ENCODE measurements around the gene ICE1. TPM values are rescaled to one million over a fixed set of nuclear protein-coding genes. Genes with fewer than 3 reads are reported as not detected.

The ICE1 gene
- total and polyA plus RNA-seq, 2 of the 4 experiments (the other 2 are of a cell fraction): 9.0 to 18.5 TPM

GRCh38 chr5:5480481-5481111 lies 58.1 kb downstream of the ICE1 start:
- Histone ChIP-seq H4K20me1 (ENCODE audit: insufficient read depth, low read length) (no peaks in the 10 kb centered on the region), H3K14ac (replicated peaks; ENCODE audit: low read depth, low read length) (no peak overlapping the region), H3K4ac (ENCODE audit: low read depth, low read length) (no peak overlapping the region), H4K5ac (ENCODE audit: low read depth, low read length) (no peak overlapping the region), H4K91ac (ENCODE audit: insufficient read depth, low read depth, low read length) (no peak overlapping the region), H3K4me3 (ENCODE audit: insufficient read depth, low read depth, low read length) (no peak overlapping the region), H3K4me2 (ENCODE audit: low read depth, low read length) (no peak overlapping the region), H3K9ac (ENCODE audit: low read depth, low read length) (no peak overlapping the region), H3K27me3 (ENCODE audit: control insufficient read depth, insufficient read depth, low read length) (no peaks in the 10 kb centered on the region), H2BK20ac (ENCODE audit: low read depth, low read length) (no peak overlapping the region), H3K36me3 (ENCODE audit: control insufficient read depth, insufficient read depth, low read length) (peaks cover 7% of the 10 kb centered on the region), H2AFZ (replicated peaks; ENCODE audit: low read length, poor library complexity) (no peak overlapping the region), H2BK120ac (ENCODE audit: low read depth, low read length) (no peak overlapping the region), H2BK5ac (ENCODE audit: low read depth, low read length, poor library complexity, severe bottlenecking) (no peak overlapping the region), H3K56ac (ENCODE audit: extremely low read depth, insufficient read depth, low read length) (no peak overlapping the region), H3K79me1 (ENCODE audit: low read depth in 1 of 2, low read length in 2 of 2) (peaks cover 0 to 3% of the 10 kb centered on the region in 2 experiments; a peak in 1 of 4 replicates), H2AK5ac (ENCODE audit: low read depth, low read length) (no peak overlapping the region), H4K8ac (ENCODE audit: low read depth in 2 of 2, low read length in 2 of 2) (no peak overlapping the region), H3K23ac (ENCODE audit: low read depth, low read length) (no peak overlapping the region), H3K18ac (ENCODE audit: low read depth, low read length) (no peak overlapping the region), H3K9me1 (ENCODE audit: insufficient read depth, low read length) (peaks cover 2% of the 10 kb centered on the region; the same call in 1 of the 2 replicates), H2AK9ac (replicated peaks; ENCODE audit: low read depth, low read length, poor library complexity) (no peak overlapping the region), H3K4me1 (ENCODE audit: control insufficient read depth, insufficient read depth, low read length) (no peaks in the 10 kb centered on the region), H2BK15ac (ENCODE audit: low read depth, low read length) (no peak overlapping the region), H3K9me3 (ENCODE audit: control insufficient read depth, insufficient read depth, low read length) (no peaks in the 10 kb centered on the region), H3K27ac (ENCODE audit: insufficient read depth, low read length) (no peak overlapping the region)
- ATAC-seq (ENCODE audit: low read depth) (no peak), DNase-seq (no peak)
- in situ Hi-C loops (cut with MboI; ENCODE audit: low sequenced_read_pairs): loop anchor here (25.0 kb wide), 1 partner anchor 1257 kb away; no protein-coding TSS in a partner anchor
- no peak for TF ChIP-seq RFX5 (IDR thresholded peaks at IDR 0.05; ENCODE audit: low read depth, low read length)
- no peak for TF ChIP-seq FOS (IDR thresholded peaks at IDR 0.05; ENCODE audit: low read depth, low read length)
- no peak for TF ChIP-seq CHD1 (IDR thresholded peaks at IDR 0.05; ENCODE audit: low read depth, low read length)
- no peak for TF ChIP-seq MAFK (IDR thresholded peaks at IDR 0.05; ENCODE audit: low read depth, low read length)
- TF ChIP-seq RAD21 (IDR thresholded peaks at IDR 0.05; ENCODE audit: low read length): no peak
- TF ChIP-seq POLR2A (IDR thresholded peaks at IDR 0.05; ENCODE audit: low read depth, low read length): no peak
- TF ChIP-seq USF2 (IDR thresholded peaks at IDR 0.05; ENCODE audit: low read depth, low read length): no peak
- no peak for TF ChIP-seq MAZ (IDR thresholded peaks at IDR 0.05; ENCODE audit: borderline replicate concordance, low read depth, low read length)
- no peak for TF ChIP-seq ELK1 (IDR thresholded peaks at IDR 0.05; ENCODE audit: borderline replicate concordance, low read depth, low read length)
- TF ChIP-seq CEBPB (IDR thresholded peaks at IDR 0.05; ENCODE audit: low read depth, low read length): no peak
- TF ChIP-seq NFE2L2 (IDR thresholded peaks at IDR 0.05; ENCODE audit: low read depth, low read length): no peak
- TF ChIP-seq MXI1 (IDR thresholded peaks at IDR 0.05; ENCODE audit: borderline replicate concordance, low read depth, low read length): no peak
- no peak for TF ChIP-seq BHLHE40 (IDR thresholded peaks at IDR 0.05; ENCODE audit: low read depth, low read length)
- TF ChIP-seq RCOR1 (IDR thresholded peaks at IDR 0.05; ENCODE audit: insufficient replicate concordance, low read length): no peak
- no peak for TF ChIP-seq CTCF (conservative IDR thresholded peaks at IDR 0.05; ENCODE audit: low read depth, low read length)
- no peak for TF ChIP-seq SMC3 (IDR thresholded peaks at IDR 0.05; ENCODE audit: low read depth, low read length)
- no CpG with 5 or more reads among the region's 8 CpGs for WGBS, 2 experiments (ENCODE audit: extremely low coverage in 2 of 2, insufficient read length in 1 of 2)
- ChIA-PET POLR2A (ENCODE audit: unreplicated experiment) (no interaction called here), CTCF (no interaction called here)
- dilution Hi-C loops (cut with HindIII; ENCODE audit: low sequenced_read_pairs, unreplicated experiment): no loop called here
- intact Hi-C loops (cut with micrococcal nuclease): no loop called here
- BruUV-seq (replicated peaks): no TSS peak
